D721Med (cell line): Measurements from ENCODE around the gene CSRP2.

Source experiments
- DNase-seq: peaks from one replicate; pipeline ENCODE4 v3.0.0; 2011; ENCODE audit warnings: low spot score; ENCODE audit not compliant: insufficient read length
- FAIRE-seq: peaks from 2 replicates; lab custom pipeline; 2011; peaks lifted over from hg19 to GRCh38; lab: Jason Lieb, UNC
- CTCF ChIP-seq: IDR thresholded peaks from 2 replicates; pipeline ENCODE4 v1.5.1; 2012; ENCODE audit warnings: mild to moderate bottlenecking, control low read depth; ENCODE audit not compliant: insufficient read depth; ENCODE audit errors: missing control alignments

CSRP2 gene

GRCh38 chr12:76920172-76921099, 41.6 kb upstream of the CSRP2 start:
- FAIRE-seq (no peak), DNase-seq (no peak)
- TF ChIP-seq CTCF: no peak

GRCh38 chr12:76919383-76920171, 40.8 kb upstream of the CSRP2 start:
- TF ChIP-seq CTCF: no peak
- no peak for FAIRE-seq
- no peak for DNase-seq

GRCh38 chr12:76916170-76916540, 37.3 kb upstream of the CSRP2 start:
- DNase-seq (no peak), FAIRE-seq (no peak)
- no peak for TF ChIP-seq CTCF

GRCh38 chr12:76915361-76916169, 36.7 kb upstream of the CSRP2 start:
- FAIRE-seq: no peak
- DNase-seq: no peak
- no peak for TF ChIP-seq CTCF

- TF ChIP-seq CTCF: no peak
- FAIRE-seq: no peak
- no peak for DNase-seq
These were observed 35.5 kb upstream of the CSRP2 start for GRCh38 chr12:76914102-76914859.

GRCh38 chr12:76909290-76909689, 30.5 kb upstream of the CSRP2 start:
- FAIRE-seq (no peak), DNase-seq (no peak)
- TF ChIP-seq CTCF: no peak
